A549 (cell line): Measurements from ENCODE around the gene GDAP2. TPM values are rescaled to one million over a fixed set of nuclear protein-coding genes. Genes with fewer than 3 reads are reported as not detected.

Source experiments
- ATAC-seq, 2 experiments: fragments of 200-7000 bp in 1 of 2; fragments of >200 bp in 1 of 2; cut with Nextera tagmentation in 1 of 2; cut with Tn5 transposase in 1 of 2; 3 replicates each; pipeline versions ENCODE4 v1.8.0 to v1.9.1; 2018 to 2020; ENCODE audit warnings: mild to moderate bottlenecking in 1 of 2, moderate library complexity in 1 of 2
- CTCF ChIA-PET: fragments of 300-600 bp; sonication (Branson Sonifier 250); formaldehyde crosslinking; extraction: SDS; loops from one replicate; lab custom pipeline; 2021; ENCODE audit warnings: antibody characterized with exemption, inconsistent platforms; lab: Yijun Ruan, JAX
- POLR2A ChIA-PET: fragments of 350-600 bp; formaldehyde crosslinking; extraction: SDS; loops from one replicate; lab custom pipeline; 2021; ENCODE audit warnings: antibody characterized with exemption, inconsistent platforms; lab: Yijun Ruan, JAX
- DNase-seq, 2 experiments: peaks; one replicate each; pipeline versions ENCODE4 v3.0.0 to v3.0.0-alpha.2; 2011 to 2016; ENCODE audit warnings: low read depth in 1 of 2, low spot score in 1 of 2
- FAIRE-seq: peaks from 2 replicates; lab custom pipeline; 2011; peaks lifted over from hg19 to GRCh38; lab: Jason Lieb, UNC
- H3K27ac ChIP-seq, 2 experiments: fragments of >200 bp; sonication (Bioruptor Twin); formaldehyde crosslinking; 3 replicates each; pipeline ENCODE4 v1.5.1; 2016 to 2017
- H3K4me1 ChIP-seq: fragments of >200 bp; sonication (Bioruptor Twin); formaldehyde crosslinking; 3 replicates; pipeline ENCODE4 v1.6.1; 2016
- H3K4me2 ChIP-seq: fragments of >200 bp; sonication (Bioruptor Twin); formaldehyde crosslinking; 3 replicates; pipeline ENCODE4 v1.6.1; 2016
- H3K4me3 ChIP-seq: fragments of >200 bp; sonication (Bioruptor Twin); formaldehyde crosslinking; 3 replicates; pipeline ENCODE4 v1.5.1; 2016
- H3K9me3 ChIP-seq: fragments of >200 bp; sonication (Bioruptor Twin); formaldehyde crosslinking; 3 replicates; pipeline ENCODE4 v1.6.1; 2016
- ATOH8 ChIP-seq: fragments of 250-450 bp; sonication (Bioruptor Pico); IDR thresholded peaks from 2 replicates; pipeline ENCODE4 v1.5.0; 2020; ENCODE audit warnings: low read depth, mild to moderate bottlenecking, moderate library complexity
- BCL3 ChIP-seq: fragments of >200 bp; sonication (Bioruptor Twin); formaldehyde crosslinking; IDR thresholded peaks from 3 replicates; pipeline ENCODE4 v1.6.1; 2016
- CTCF ChIP-seq: fragments of >200 bp; sonication (Bioruptor Twin); formaldehyde crosslinking; IDR thresholded peaks from 3 replicates; pipeline ENCODE4 v1.5.1; 2016
- EHMT2 ChIP-seq: fragments of 200-600 bp; sonication (generic); IDR thresholded peaks from 2 replicates; pipeline ENCODE4 v1.6.1; 2016; ENCODE audit warnings: antibody characterized with exemption, low read depth, mild to moderate bottlenecking, moderate library complexity
- ELK1 ChIP-seq: fragments of 150-350 bp; IDR thresholded peaks from 2 replicates; pipeline ENCODE4 v1.6.1; 2014; ENCODE audit warnings: low read depth, mild to moderate bottlenecking, low read length
- ESRRA ChIP-seq: fragments of 150-350 bp; IDR thresholded peaks from 2 replicates; pipeline ENCODE4 v1.6.1; 2014; ENCODE audit warnings: mild to moderate bottlenecking, low read length, borderline replicate concordance
- FOXS1 ChIP-seq: fragments of 250-450 bp; sonication (Bioruptor Pico); IDR thresholded peaks from 2 replicates; pipeline ENCODE4 v1.5.0; 2020; ENCODE audit warnings: mild to moderate bottlenecking, moderate library complexity
- JUNB ChIP-seq: fragments of >200 bp; sonication (Bioruptor Twin); formaldehyde crosslinking; IDR thresholded peaks from 2 replicates; pipeline ENCODE4 v1.6.1; 2016
- MAZ ChIP-seq: fragments of 150-350 bp; IDR thresholded peaks from 2 replicates; pipeline ENCODE4 v1.6.1; 2014; ENCODE audit warnings: antibody characterized with exemption, low read depth, low read length, borderline replicate concordance
- MYC ChIP-seq: IDR thresholded peaks from 2 replicates; pipeline ENCODE4 v1.6.1; 2012; ENCODE audit warnings: mild to moderate bottlenecking, inconsistent platforms, low read length, improper control_type of control experiment, borderline replicate concordance
- NFE2L2 ChIP-seq: fragments of 150-350 bp; conservative IDR thresholded peaks from 2 replicates; pipeline ENCODE4 v1.6.1; 2014; ENCODE audit warnings: low read length
- NR3C1 ChIP-seq: fragments of >200 bp; sonication (Bioruptor Twin); formaldehyde crosslinking; IDR thresholded peaks from 3 replicates; pipeline ENCODE4 v1.6.1; 2017
- PHF8 ChIP-seq: fragments of 200-600 bp; sonication (generic); IDR thresholded peaks from 2 replicates; pipeline ENCODE4 v1.6.1; 2016; ENCODE audit warnings: low read depth, mild to moderate bottlenecking, antibody characterized with exemption, moderate library complexity, borderline replicate concordance
- RAD21 ChIP-seq, 2 experiments: fragments of >200 bp in 1 of 2; sonication (Bioruptor Twin) in 1 of 2; formaldehyde crosslinking in 1 of 2; IDR thresholded peaks in 1 of 2; conservative IDR thresholded peaks in 1 of 2; 2 replicates in 1 of 2; 3 replicates in 1 of 2; pipeline ENCODE4 v1.6.1; 2012 to 2018; ENCODE audit warnings: inconsistent platforms in 1 of 2
- RNF2 ChIP-seq: fragments of 200-600 bp; sonication (generic); IDR thresholded peaks from 2 replicates; pipeline ENCODE4 v1.6.1; 2016; ENCODE audit warnings: low read depth, mild to moderate bottlenecking, antibody characterized with exemption, moderate library complexity, borderline replicate concordance
- SMC3 ChIP-seq: fragments of >200 bp; sonication (Bioruptor Twin); formaldehyde crosslinking; IDR thresholded peaks from 3 replicates; pipeline ENCODE4 v1.6.1; 2018; ENCODE audit warnings: inconsistent platforms
- ZSCAN20 ChIP-seq: fragments of 250-450 bp; sonication (Bioruptor Pico); IDR thresholded peaks from 2 replicates; pipeline ENCODE4 v1.8.0; 2022; ENCODE audit warnings: mild to moderate bottlenecking, moderate library complexity
- WGBS: methylation state at CpG from one replicate; pipeline ENCODE4 v1.1.6; 2017; ENCODE audit errors: missing lambda C conversion rate; 5-methylcytosine and 5-hydroxymethylcytosine counted together
- polyA plus RNA-seq, 4 experiments: library from polyadenylated mRNA; depleted of rRNA in 3 of 4; stranded (reverse); fragments of >200 nt; fragmentation: RNase III in 1 of 4; extraction: RNeasy Plus Mini Kit Qiagen cat#74134 plus additional on column Dnase treatment in 1 of 4; gene quantifications; 2 replicates in 3 of 4; 3 replicates in 1 of 4; pipeline ENCODE4 v1.2.3, GENCODE V29; 2011 to 2017
- TF ChIP-seq, protein P1 (sequence below): IDR thresholded peaks from 2 replicates; pipeline ENCODE4 v1.6.1; 2012
- TF ChIP-seq, protein P2 (sequence below): fragments of 200-600 bp; sonication (generic); IDR thresholded peaks from 2 replicates; pipeline ENCODE4 v1.6.1; 2016; ENCODE audit warnings: antibody characterized with exemption, mild to moderate bottlenecking, moderate library complexity

GDAP2 gene
- polyA plus RNA-seq, 2 of the 4 experiments (the other 2 are of a cell fraction): 6.7 to 21.2 TPM

GRCh38 chr1:117964290-117965038, 35.0 kb upstream of the GDAP2 start (continued):
- TF ChIP-seq, protein P1, sequence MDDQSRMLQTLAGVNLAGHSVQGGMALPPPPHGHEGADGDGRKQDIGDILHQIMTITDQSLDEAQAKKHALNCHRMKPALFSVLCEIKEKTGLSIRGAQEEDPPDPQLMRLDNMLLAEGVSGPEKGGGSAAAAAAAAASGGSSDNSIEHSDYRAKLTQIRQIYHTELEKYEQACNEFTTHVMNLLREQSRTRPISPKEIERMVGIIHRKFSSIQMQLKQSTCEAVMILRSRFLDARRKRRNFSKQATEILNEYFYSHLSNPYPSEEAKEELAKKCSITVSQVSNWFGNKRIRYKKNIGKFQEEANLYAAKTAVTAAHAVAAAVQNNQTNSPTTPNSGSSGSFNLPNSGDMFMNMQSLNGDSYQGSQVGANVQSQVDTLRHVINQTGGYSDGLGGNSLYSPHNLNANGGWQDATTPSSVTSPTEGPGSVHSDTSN: no peak
- TF ChIP-seq MYC: no peak

DNA sequence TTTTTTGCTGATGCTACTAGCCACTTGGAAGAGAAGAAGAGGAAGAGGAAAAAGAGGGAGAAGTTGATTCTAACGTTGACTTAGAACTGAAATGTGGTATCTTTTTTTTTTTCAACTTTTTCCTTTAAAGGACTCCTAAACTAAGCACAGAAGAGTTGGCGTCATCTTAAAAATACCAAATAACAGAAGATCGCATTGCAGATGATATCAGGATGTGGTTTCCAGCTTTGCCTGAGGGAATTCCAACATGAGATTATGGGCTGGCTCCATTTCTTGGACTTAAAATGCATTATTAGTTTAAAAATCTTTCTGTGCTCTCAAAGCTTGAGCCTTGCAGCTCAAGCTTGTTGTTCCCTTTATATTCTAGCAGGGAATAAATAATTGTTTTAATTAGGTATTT, 29.9 kb upstream of the GDAP2 start:
- Histone ChIP-seq H3K4me1 (no peaks in the 10 kb centered on the region), H3K4me2 (no peak overlapping the region), H3K27ac (no peak overlapping the region), H3K9me3 (no peaks in the 10 kb centered on the region), H3K4me3 (no peak overlapping the region)
- ChIA-PET CTCF (interaction anchor here (0.9 kb wide), 2 partner anchors 11 to 63 kb away, joined by 3 read pairs; no protein-coding TSS in a partner anchor), POLR2A (no interaction called here)
- no peak for TF ChIP-seq NFE2L2
- no peak for TF ChIP-seq RNF2
- TF ChIP-seq BCL3: no peak
- TF ChIP-seq, protein P1: no peak
- TF ChIP-seq ESRRA: no peak
- no peak for TF ChIP-seq ZSCAN20 (CRISPR knock-in tag)
- TF ChIP-seq ATOH8: no peak
- TF ChIP-seq ELK1: no peak
- TF ChIP-seq RAD21 (conservative IDR thresholded peaks at IDR 0.05 in 1 of 2, IDR thresholded peaks at IDR 0.05 in 1 of 2): no peak
- no peak for TF ChIP-seq CTCF
- no peak for TF ChIP-seq MAZ
- TF ChIP-seq SMC3: no peak
- FAIRE-seq: no peak
- no peak for DNase-seq
- 81% methylated on average over 3 of the region's 3 CpGs for WGBS
- ATAC-seq: no peak

DNA sequence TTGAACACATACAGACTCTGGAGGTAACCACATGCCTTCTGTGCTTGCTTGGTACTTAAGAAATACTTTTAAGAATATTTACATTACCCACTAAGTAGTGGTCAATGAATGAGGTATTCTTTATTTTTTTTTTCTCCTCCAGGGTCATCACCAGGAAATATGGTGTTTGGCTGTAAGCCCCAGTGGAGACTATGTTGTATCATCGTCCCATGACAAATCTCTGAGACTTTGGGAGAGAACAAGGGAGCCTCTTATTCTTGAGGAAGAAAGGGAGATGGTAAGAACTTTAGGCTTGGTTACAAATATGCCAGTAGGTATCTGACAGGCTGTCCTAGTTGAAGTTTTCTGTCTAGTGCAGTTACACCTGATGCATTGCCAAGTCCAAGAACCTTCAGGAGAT, 23.0 kb upstream of the GDAP2 start:
- ATAC-seq (no peak), DNase-seq (no peak), FAIRE-seq (no peak)
- Histone ChIP-seq H3K4me3 (no peak overlapping the region), H3K4me2 (no peak overlapping the region), H3K27ac (no peak overlapping the region), H3K9me3 (no peaks in the 10 kb centered on the region), H3K4me1 (no peaks in the 10 kb centered on the region)
- POLR2A ChIA-PET: no interaction called here
- CTCF ChIA-PET: no interaction called here
- 100% methylated on average over 1 of the region's 1 CpG for WGBS
- TF ChIP-seq FOXS1 (CRISPR knock-in tag) (no peak), JUNB (no peak), EHMT2 (no peak), PHF8 (no peak), NR3C1 (no peak), ESRRA (no peak)
- TF ChIP-seq, protein P2, sequence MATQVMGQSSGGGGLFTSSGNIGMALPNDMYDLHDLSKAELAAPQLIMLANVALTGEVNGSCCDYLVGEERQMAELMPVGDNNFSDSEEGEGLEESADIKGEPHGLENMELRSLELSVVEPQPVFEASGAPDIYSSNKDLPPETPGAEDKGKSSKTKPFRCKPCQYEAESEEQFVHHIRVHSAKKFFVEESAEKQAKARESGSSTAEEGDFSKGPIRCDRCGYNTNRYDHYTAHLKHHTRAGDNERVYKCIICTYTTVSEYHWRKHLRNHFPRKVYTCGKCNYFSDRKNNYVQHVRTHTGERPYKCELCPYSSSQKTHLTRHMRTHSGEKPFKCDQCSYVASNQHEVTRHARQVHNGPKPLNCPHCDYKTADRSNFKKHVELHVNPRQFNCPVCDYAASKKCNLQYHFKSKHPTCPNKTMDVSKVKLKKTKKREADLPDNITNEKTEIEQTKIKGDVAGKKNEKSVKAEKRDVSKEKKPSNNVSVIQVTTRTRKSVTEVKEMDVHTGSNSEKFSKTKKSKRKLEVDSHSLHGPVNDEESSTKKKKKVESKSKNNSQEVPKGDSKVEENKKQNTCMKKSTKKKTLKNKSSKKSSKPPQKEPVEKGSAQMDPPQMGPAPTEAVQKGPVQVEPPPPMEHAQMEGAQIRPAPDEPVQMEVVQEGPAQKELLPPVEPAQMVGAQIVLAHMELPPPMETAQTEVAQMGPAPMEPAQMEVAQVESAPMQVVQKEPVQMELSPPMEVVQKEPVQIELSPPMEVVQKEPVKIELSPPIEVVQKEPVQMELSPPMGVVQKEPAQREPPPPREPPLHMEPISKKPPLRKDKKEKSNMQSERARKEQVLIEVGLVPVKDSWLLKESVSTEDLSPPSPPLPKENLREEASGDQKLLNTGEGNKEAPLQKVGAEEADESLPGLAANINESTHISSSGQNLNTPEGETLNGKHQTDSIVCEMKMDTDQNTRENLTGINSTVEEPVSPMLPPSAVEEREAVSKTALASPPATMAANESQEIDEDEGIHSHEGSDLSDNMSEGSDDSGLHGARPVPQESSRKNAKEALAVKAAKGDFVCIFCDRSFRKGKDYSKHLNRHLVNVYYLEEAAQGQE: no peak
